Activated T-helper 2 cell treated with anti-CD3 and anti-CD28 coated beads, Interferon-gamma antibody, Interleukin-2, Interleukin-4, amounts not matched to agents 10 μg/mL and 5 μg/mL and 100 μg/mL, durations not matched to agents 14 hours and 24 hours and 36 hours (primary cell): ENCODE data around the gene SERP1. TPM values are rescaled to one million over a fixed set of nuclear protein-coding genes. Genes with fewer than 3 reads are reported as not detected.
A peak's percentile ranks its signal among the peaks of the same experiment; 100 is the strongest.

Experiments used
- DNase-seq: peaks from one replicate; pipeline ENCODE4 v3.0.0; 2021; ENCODE audit warnings: low spot score
- H3K27ac Mint-ChIP-seq: one replicate; pipeline ENCODE4 v1.8.0; 2021; ENCODE audit warnings: mixed read lengths
- H3K27me3 Mint-ChIP-seq: one replicate; pipeline ENCODE4 v1.8.0; 2021; ENCODE audit warnings: low read depth, mixed read lengths
- H3K36me3 Mint-ChIP-seq: one replicate; pipeline ENCODE4 v1.8.0; 2021; ENCODE audit warnings: low read depth, mixed read lengths
- H3K4me1 Mint-ChIP-seq: one replicate; pipeline ENCODE4 v1.8.0; 2021; ENCODE audit warnings: low read depth, mixed read lengths
- H3K4me3 Mint-ChIP-seq: one replicate; pipeline ENCODE4 v1.8.0; 2021; ENCODE audit warnings: low read depth, mild to moderate bottlenecking, moderate library complexity, mixed read lengths
- H3K9me3 Mint-ChIP-seq: one replicate; pipeline ENCODE4 v1.8.0; 2021; ENCODE audit warnings: mixed read lengths
- intact Hi-C: fragments of 100-400 bp; cut with micrococcal nuclease; formaldehyde crosslinking; loops from one replicate; pipeline ENCODE4 v1.15.1; 2023
- total RNA-seq: library from RNA; stranded (reverse); gene quantifications from 2 replicates; pipeline ENCODE4 v1.2.3, GENCODE V29; 2022

SERP1 gene
- total RNA-seq, result 89.2 and 91.7 TPM in 2 replicates

DNA sequence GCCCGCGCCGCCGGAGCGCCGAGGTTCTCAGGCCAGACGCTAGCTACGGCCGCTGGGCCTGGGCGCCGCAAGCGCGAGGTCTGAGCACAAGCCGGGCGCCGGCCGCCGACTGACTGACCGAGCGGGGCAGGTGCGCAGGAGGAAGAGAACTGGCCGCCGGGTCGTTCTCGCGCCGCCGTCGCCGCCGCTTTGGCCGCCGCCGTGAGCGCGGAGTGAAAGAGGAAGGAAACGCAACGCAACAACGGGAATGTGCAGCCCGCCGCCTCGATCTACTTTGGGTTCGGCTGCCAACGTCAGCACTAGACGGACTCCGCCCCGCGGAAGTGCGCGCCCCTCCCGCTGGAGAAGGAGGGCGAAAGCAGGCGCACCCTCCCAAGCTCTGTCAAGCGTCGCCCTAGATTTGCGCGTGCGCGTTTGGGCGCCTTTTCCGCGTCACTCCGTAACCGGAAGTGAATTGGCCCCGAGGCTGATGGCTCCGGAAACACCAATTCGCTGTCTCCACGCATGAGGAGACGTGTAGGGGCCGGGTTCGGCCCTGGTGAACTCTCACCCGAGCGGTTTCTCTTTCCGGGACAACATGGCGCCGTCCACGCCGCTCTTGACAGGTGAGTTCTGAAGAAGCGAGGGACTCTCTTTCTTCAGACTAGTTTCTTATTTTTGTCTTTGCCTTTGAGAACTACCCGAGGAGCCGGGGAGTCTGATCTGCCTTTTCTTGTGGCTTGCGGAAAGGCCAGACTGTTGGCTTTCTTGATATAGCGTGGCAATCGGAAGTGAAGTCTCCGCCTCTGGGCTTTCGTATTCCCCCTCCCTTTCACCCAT lies at the start of gene SERP1, which contains the start of gene EIF2A:
Gene SERP1 (minus strand): TSS at position 271 of the 819 bp plus-strand sequence. CDS start 361 bp downstream, outside the sequence.
Gene EIF2A (plus strand): TSS at position 562 of the 819 bp plus-strand sequence. CDS start 16 bp downstream, at position 578.
- DNase-seq, result peak; percentile 100
- Mint-ChIP-seq H3K9me3 (no peaks in the 10 kb centered on the region), H3K4me3 (peak within 1 kb of the TSS; percentile 97), H3K27me3 (no peaks in the 10 kb centered on the region), H3K4me1 (peaks cover 56% of the 10 kb centered on the region), H3K27ac (peak within 1 kb of the TSS; percentile 92), H3K36me3 (peaks cover 75% of the 10 kb centered on the region)
- intact Hi-C loops, result loop anchor here (1.0 to 10.0 kb wide), 8 partner anchors 37 to 794 kb away; partner anchors contain the start of genes COMMD2, ERICH6, MED12L and SELENOT

DNA sequence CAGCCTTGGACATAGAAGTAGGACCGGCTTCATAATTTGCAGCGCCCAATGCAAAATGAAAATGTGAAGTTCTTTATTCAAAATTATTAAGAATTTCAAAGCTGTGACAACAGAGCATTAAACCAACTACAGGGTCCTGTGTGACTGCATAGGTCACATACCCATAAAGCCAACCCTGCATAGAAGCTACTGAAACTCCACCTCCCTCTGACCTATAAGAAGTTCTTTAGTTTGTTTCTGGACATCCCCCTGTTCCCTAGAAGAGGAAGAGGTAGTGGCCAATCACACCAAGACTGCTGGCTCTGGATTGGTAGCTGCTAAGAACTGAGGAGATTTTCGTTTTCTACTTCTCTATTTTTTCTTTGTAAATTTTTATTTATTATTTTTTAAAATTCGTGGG lies 47.9 kb upstream of the SERP1 start:
- Mint-ChIP-seq H3K4me3 (no peak overlapping the region), H3K9me3 (no peaks in the 10 kb centered on the region), H3K4me1 (peaks cover 15% of the 10 kb centered on the region), H3K27ac (no peak overlapping the region), H3K36me3 (peaks cover 5% of the 10 kb centered on the region), H3K27me3 (no peaks in the 10 kb centered on the region)
- intact Hi-C loops, result no loop called here
- no peak for DNase-seq

DNA sequence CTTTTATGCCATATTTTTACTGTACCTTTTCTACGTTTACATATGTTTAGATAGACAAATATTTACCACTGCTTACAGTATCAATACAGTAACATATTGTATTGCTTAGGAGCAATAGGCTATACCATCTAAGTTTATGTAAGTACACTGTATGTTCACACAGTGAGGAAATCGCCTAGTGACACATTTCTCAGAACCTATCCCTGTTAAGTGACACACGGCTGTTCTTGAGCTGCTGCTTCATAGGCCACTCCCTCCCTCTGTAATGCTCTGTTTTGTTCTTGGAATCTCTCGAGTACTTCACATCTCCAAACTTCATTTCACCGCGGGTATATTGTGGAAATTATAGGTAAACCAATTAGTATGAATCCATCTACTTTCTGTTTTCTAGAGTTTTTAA lies 43.5 kb upstream of the SERP1 start:
- Mint-ChIP-seq H3K4me3 (no peak overlapping the region), H3K36me3 (peaks cover 21% of the 10 kb centered on the region), H3K9me3 (no peaks in the 10 kb centered on the region), H3K27me3 (no peaks in the 10 kb centered on the region), H3K4me1 (peaks cover 21% of the 10 kb centered on the region), H3K27ac (peak overlapping the region; percentile 43)
- DNase-seq, result no peak
- intact Hi-C loops, result no loop called here

DNA sequence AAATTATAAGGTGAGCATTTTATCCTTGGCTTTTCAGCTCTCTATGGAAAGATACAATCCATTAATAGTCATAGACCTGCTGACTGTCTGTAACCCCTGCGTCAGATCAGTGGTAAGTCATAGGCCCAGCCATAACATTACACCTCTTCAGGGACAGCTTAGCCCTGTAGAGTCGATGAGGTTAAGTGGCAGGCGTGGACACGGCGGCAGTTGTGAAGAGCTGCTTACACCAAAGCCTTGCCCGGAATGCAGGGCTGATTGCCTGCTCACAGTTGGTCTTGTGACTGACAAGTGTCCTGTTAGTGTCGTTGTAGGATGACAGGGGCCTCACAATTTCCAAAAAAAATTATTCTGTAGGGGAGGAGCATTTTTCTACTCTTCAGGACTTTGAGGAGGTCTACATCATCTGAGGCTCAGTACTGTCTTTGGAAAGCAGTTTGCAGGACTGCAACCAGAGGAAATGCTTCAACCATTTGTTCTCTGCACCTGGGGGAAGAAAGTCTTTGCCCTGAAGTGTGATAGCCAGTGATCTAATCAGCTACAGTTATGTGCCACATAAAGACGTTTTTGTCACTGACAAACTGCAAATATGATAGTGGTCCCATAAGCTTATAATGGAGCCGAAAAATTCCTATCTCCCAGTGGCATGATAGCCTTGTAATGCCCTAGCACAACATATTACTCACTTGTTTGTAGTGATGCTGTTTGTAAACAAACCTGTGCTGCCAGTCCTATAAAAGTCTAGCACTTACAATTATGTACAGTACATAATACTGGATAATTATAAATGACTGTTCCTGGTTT lies 41.9 kb upstream of the SERP1 start:
- Mint-ChIP-seq H3K9me3 (no peaks in the 10 kb centered on the region), H3K4me1 (peaks cover 24% of the 10 kb centered on the region), H3K4me3 (no peak overlapping the region)

DNA sequence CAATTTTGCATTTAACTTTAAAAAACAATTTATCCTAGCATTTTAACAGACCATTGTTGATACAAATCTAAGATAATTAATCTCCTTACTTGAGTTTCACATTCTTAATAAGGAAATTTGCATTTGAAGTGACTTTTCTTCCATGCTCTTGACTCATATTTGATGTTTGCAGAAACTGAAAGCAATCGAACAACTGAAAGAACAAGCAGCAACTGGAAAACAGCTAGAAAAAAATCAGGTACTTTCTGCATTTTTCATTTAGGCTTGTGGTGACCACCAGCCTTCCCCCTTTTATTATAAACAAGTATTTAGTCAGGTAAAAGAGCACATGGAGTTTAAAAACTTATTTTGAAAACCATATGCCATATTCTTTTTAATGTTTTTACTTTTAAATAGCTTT lies 36.7 kb upstream of the SERP1 start:
- Mint-ChIP-seq H3K36me3 (peaks cover 48% of the 10 kb centered on the region), H3K4me1 (peaks cover 19% of the 10 kb centered on the region), H3K27ac (peak overlapping the region; percentile 42), H3K27me3 (no peaks in the 10 kb centered on the region), H3K9me3 (no peaks in the 10 kb centered on the region), H3K4me3 (peak overlapping the region; percentile 13)
- intact Hi-C loops, result loop anchor here (1.0 to 2.0 kb wide), 2 partner anchors 20 to 36 kb away; partner anchors contain the start of gene SELENOT
- no peak for DNase-seq

More for the DNA sequence above, 41.9 kb upstream of the SERP1 start:
- Mint-ChIP-seq H3K27me3 (no peaks in the 10 kb centered on the region), H3K27ac (peak overlapping the region; percentile 43), H3K36me3 (peaks cover 27% of the 10 kb centered on the region)
- no peak for DNase-seq
- intact Hi-C loops, result no loop called here

DNA sequence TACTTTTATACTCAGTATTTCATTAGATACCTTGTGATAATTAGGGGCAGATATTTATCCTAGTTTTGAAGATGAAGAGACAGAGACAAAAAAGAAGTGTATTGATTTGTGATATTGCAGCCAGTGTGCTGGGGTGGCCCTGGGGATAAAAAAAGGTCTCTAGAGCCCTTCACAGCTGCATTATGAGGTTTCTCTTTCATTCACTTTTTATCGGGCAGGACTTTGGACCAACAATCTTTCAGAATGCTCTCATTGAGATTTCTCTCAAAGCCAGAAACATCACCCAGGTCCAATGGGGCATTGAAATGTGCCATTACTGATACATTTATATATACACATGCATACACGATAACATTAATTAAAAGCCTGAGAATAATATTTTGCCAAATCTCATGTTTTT lies 36.3 kb upstream of the SERP1 start:
- Mint-ChIP-seq H3K27ac (peak overlapping the region; percentile 42), H3K4me3 (no peak overlapping the region), H3K9me3 (no peaks in the 10 kb centered on the region), H3K36me3 (peaks cover 50% of the 10 kb centered on the region), H3K27me3 (no peaks in the 10 kb centered on the region), H3K4me1 (peaks cover 21% of the 10 kb centered on the region)
- no peak for DNase-seq
- intact Hi-C loops, result loop anchor here (1.0 to 2.0 kb wide), 2 partner anchors 20 to 35 kb away; partner anchors contain the start of gene SELENOT

DNA sequence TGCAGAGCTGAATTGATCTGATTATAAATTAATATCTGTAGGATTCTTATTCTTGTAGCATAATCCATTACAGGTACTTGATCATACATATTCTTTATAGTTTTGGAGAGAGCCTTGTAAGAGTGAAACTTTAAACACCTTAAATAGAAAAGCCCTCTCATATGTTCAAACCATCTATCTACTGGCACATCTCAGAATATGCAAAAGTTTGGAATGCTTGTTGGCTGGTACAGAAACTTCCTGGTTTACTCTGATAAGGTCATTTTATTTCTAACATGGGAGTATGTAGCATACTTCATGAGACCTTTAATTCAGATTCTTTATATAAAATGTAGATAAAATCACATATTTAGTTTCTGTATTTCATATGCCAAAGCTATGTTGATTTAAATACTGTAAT lies 34.9 kb upstream of the SERP1 start:
- Mint-ChIP-seq H3K27me3 (no peaks in the 10 kb centered on the region), H3K4me1 (peaks cover 24% of the 10 kb centered on the region), H3K27ac (peak overlapping the region; percentile 43), H3K36me3 (peaks cover 64% of the 10 kb centered on the region), H3K4me3 (no peak overlapping the region), H3K9me3 (no peaks in the 10 kb centered on the region)
- DNase-seq, result no peak
- intact Hi-C loops, result no loop called here

DNA sequence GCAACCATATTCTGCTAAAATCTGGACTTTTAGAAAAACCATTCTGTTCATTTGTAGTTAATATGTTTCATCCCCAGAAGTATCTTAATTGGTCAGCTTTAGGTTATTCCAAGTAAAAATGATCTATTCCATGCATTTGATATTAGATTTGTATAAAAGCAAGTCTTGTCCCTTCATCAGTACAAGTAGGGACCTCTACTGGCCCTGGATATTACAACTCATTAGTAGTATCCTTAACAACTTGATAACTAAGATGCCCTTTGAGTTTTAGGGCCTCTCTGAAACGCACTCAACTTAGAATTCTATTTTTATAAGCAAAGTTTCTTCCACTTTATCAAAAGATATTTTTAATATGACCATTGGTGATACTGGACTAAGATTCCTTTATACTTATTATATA lies 31.6 kb upstream of the SERP1 start:
- H3K27me3 Mint-ChIP-seq, result no peaks in the 10 kb centered on the region
- H3K4me1 Mint-ChIP-seq, result peaks cover 22% of the 10 kb centered on the region
- no peak for DNase-seq
- intact Hi-C loops, result no loop called here
- no peak overlapping the region for H3K27ac Mint-ChIP-seq
- peaks cover 68% of the 10 kb centered on the region for H3K36me3 Mint-ChIP-seq
- H3K4me3 Mint-ChIP-seq, result no peak overlapping the region
- no peaks in the 10 kb centered on the region for H3K9me3 Mint-ChIP-seq

DNA sequence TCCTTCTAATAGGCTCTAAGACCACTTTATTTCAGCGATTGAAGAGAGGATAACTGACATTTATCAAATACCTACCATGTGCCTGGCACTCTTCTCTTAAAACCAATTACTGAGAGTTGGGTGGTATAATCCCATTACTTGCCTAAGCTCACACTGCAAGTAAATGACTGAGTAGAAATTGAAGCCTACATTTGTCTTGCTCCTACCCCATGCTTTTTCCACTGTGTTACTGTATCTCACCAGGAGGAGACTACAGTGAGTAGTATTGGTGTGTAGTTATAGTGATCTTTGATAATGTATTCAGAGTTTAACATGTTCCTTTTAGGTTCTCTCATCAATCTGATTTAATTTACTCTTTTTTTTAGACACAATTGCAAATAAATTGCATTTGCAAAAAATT lies 21.0 kb upstream of the SERP1 start:
- no peak overlapping the region for H3K27ac Mint-ChIP-seq
- peaks cover 61% of the 10 kb centered on the region for H3K36me3 Mint-ChIP-seq
- intact Hi-C loops, result no loop called here
- no peak overlapping the region for H3K4me3 Mint-ChIP-seq
- H3K9me3 Mint-ChIP-seq, result no peaks in the 10 kb centered on the region
- no peaks in the 10 kb centered on the region for H3K27me3 Mint-ChIP-seq
- DNase-seq, result no peak
- no peaks in the 10 kb centered on the region for H3K4me1 Mint-ChIP-seq

DNA sequence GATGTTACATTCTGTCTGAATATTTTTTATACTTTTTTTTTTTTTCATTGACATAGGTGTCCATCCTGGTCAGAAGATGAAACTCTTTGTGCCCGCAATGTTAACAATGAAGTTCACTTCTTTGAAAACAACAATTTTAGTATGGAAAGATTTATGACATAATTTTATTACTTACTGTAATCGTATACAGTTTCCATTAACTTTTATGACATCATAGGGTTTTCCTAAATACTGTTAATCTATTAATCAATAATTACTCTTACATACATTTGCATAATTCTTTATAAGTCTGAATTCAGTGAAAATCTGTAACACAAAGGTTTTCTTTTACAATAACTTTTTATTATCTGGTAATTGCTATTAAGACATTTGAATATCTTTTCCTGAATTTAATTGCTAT lies 17.9 kb upstream of the SERP1 start:
- Mint-ChIP-seq H3K9me3 (no peaks in the 10 kb centered on the region), H3K27me3 (no peaks in the 10 kb centered on the region), H3K27ac (no peak overlapping the region), H3K4me1 (peaks cover 8% of the 10 kb centered on the region), H3K36me3 (peaks cover 60% of the 10 kb centered on the region), H3K4me3 (no peak overlapping the region)
- intact Hi-C loops, result no loop called here
- no peak for DNase-seq

DNA sequence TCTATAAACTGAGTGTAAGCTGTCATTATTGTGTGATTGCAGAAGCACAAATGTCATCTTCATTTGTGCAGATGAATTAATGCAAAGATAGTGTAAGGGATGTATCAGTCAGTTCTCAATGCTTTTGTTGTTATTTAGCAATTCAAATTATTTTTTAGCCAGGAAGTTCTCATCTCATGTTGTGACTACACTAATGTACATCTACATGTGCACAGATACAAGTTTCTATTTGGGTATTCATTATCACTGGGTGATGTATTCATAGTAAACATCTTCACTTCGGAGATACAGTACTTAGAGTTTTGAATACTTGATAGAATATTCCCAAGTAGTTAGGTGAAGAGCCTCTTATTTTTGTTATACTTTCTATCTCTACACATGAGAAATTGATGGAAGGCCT lies 11.4 kb upstream of the SERP1 start:
- intact Hi-C loops, result no loop called here
- DNase-seq, result no peak
- no peak overlapping the region for H3K4me3 Mint-ChIP-seq
- no peaks in the 10 kb centered on the region for H3K27me3 Mint-ChIP-seq
- peaks cover 32% of the 10 kb centered on the region for H3K4me1 Mint-ChIP-seq
- peaks cover 69% of the 10 kb centered on the region for H3K36me3 Mint-ChIP-seq
- H3K9me3 Mint-ChIP-seq, result no peaks in the 10 kb centered on the region
- H3K27ac Mint-ChIP-seq, result no peak overlapping the region

DNA sequence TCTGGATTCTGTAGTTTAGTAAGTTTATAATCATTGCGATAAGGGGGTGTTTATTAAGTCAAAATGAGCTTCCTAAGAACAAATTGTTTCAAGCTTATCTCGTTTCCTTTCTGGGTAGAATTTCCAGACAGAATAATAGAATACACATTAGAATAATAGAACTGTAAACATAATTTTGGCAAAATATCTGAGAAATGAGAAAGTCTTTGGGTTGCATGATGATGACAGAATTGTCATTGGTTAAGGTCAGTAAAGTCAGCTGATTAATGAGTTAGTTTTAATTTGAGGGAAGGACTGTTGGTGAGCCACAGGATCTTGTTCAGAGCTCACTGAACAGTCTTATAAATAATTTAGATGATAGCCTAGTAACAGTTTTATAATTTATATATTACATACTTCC lies 10.5 kb upstream of the SERP1 start:
- intact Hi-C loops, result no loop called here
- Mint-ChIP-seq H3K36me3 (peaks cover 65% of the 10 kb centered on the region), H3K9me3 (no peaks in the 10 kb centered on the region), H3K4me3 (no peak overlapping the region), H3K27ac (no peak overlapping the region), H3K4me1 (peaks cover 36% of the 10 kb centered on the region), H3K27me3 (no peaks in the 10 kb centered on the region)
- no peak for DNase-seq
